Anterior cingulate cortex (tissue), 58 donors: Measurements from ENCODE around the gene CASTOR2.
"Not testable (repeated sequence)": the region's sequence is repeated elsewhere in the genome, so short reads cannot be mapped to it uniquely, and the experiment has no call there.

Experiments used
- DNase-seq, 58 donors: peaks; one replicate each; lab custom pipeline; 2025; lab: John Stamatoyannopoulos, UW

The CASTOR2 gene

DNA sequence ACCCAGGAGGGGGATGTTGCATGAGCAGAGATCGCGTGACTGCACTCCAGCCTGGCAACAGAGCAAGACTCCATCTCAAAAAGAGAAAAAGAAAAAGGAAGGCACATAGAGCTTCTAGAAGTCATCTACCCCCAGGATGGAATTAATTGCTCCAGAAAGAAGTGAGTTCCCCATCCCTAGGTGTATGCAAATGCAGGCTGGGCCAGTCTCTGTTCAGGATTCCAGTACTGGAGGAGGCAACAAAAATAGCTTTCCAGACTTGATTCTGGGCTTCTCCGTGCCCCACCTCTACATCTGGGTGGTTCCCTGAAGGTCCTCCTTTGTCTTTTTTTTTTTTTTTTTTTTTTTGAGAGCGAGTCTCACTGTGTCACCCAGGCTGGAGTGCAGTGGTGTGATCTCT, 28.6 kb downstream of the CASTOR2 start:
- DNase-seq, result no peak

DNA sequence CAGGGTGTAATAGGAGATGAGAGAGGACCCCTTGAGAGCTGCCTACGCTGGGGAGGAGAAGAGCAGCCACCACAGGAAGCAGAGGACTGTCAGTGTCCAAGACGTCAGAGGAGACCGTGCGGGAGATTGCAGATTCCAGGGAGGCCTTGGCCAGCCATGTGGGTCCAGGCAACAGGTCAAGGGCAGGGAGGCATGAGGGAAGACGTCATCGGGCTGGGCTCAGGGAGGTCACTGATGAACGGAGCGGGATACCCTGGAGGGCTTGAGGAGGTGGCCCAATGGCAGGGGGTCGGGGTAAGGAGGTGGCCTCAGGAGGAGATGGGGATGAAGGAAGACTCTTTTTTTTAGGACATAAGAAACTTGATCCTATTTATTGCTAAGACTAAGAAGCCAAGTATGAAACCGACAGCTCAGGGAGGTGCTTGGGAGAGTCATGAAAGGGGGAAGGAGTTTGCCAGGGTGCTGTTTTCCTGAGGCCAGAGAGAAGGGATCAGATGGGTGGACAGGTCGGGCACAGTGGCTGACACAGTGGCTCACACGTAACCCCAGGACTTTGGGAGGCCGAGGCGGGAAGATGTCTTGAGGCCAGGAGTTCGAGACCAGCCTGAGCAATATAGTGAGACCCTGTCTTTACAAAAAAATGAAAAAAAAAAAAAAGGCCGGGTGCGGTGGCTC, 30.5 kb downstream of the CASTOR2 start:
- not testable (repeated sequence) for DNase-seq

DNA sequence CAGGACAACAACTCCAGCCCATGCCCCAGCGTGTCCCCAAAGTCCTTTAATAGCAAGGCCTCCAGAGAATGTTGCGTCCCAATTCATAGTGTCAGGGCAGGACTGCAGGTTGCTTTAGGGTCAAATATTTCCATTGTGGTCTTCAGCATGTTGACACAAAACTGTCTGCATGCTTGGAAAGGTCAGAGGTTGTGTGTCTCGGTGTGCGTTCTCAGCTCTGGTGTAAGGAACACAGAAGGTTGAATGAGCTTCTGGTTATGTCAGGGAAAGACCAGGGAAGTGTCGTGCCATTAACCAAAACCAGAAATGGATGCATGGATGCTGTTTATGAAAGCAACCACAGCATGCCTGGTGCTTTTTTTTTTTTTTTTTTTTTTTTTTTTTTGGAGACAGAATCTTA, 31.9 kb downstream of the CASTOR2 start:
- not testable (repeated sequence) for DNase-seq

DNA sequence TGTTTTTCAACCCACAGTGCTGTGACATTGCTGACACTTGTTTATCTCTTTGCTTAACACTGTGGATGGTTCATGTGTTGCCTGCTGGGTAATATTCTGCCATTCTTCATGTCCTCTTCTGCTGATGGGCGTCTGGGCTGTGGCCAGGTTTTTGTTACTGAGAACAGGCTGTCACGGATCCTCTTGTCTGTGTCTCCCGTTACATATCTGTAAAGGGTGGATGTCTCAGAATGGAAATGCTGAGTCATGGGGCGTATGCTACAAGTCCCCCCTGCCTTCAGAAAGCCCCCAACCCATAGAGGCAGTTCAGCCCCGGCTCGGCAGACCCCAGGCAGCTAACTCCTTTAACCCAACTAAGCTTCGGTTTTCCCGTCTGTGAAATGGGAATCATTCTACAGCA, 33.3 kb downstream of the CASTOR2 start:
- peak in 4 of 58 donors; percentile 6 to 18 (median 12) for DNase-seq

- not testable (repeated sequence) for DNase-seq
Measured at GRCh38 chr7:75001356-75001755, 36.9 kb downstream of the CASTOR2 start.

DNA sequence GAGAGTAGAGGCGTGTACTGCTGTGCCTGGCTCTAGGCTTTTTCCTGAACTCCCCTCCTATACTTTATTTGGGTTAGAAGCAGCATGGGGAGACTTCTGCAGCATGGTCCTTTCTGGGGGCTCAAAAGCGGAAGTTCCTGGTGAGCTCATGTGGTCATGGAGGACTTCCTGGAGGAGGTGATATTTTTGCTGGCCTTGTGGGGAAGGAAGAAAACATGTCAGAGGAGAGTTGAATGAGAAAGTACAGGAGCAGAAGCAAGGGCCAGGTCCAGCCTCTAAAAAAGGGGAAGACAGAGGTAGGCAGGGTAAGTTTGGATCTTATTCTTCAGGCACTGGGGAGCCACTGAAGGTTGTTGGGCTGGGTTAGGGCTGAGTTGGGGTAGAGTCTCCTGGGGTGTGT, 45.5 kb downstream of the CASTOR2 start:
- no peak for DNase-seq

DNA sequence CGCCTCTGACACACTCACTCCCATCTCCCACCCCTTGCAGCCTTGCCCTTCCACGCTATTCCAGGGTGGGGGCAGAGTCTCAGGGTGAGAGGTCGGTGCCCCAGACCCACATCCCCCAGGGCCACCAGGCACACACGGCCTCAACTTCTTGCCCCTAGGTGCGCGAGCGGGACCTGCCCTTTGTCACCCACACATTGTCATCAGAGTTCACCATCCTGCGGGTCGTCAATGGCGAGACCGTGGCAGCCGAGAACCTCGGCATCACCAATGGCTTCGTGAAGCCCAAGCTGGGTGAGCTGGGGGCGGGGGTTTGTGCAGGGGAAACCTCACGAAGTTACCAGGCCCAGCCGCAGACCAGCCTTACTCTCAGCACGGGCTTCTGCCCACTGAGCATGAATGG, 53.3 kb downstream of the CASTOR2 start:
- DNase-seq, result no peak

DNA sequence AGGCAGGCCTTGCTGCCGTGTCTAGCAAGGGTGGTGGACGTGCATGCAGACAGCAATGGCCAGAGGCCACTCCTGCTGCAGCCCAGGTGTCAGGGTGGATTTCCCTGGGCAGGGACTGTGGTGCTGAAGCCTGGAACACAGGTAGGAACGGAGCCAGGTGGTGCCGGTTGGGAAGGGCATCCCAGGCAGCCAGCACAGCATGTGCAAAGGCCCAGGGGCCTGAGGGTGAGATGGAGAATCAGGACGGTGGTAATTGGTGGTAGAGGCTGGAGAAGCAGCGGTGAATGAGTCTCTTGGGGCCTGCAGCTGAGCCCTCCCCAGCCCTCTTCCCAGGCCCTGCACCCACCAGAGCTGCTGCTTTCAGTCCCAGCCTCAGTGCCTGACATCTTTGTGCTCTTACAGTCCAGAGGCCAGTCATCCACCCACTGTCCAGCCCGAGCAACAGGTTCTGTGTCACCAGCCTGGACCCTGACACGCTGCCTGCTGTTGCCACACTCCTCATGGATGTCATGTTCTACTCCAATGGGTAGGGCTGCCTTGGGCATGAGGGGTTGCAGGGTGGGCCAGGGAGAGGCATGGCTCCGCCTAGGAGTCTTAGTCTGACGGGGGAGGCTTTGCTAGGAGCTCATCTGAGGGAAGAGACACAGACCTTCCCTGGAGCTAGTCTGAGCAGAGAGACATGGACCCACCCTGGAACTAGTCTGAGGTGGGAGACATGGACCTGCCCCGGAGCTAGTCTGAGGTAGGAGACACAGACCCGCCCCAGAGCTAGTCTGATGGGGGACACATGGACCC, 54.3 kb downstream of the CASTOR2 start:
- no peak for DNase-seq

DNA sequence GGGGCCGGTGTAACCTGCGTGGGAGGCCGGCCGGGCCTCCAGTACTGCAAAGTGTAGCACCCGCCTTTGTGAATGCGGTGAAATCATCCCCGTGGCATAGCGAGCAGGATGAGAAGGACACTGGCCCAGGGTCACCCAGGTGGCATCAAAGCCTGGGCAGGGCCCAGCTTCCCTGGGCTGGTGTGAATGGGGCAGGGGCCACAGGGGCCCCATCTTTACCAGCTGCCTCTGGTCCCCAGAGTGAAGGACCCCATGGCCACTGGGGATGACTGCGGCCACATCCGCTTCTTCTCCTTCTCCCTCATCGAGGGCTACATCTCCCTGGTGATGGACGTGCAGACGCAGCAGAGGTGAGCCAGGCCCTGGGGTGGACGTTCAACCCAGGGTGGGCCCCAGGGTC, 55.3 kb downstream of the CASTOR2 start:
- DNase-seq, result no peak

DNA sequence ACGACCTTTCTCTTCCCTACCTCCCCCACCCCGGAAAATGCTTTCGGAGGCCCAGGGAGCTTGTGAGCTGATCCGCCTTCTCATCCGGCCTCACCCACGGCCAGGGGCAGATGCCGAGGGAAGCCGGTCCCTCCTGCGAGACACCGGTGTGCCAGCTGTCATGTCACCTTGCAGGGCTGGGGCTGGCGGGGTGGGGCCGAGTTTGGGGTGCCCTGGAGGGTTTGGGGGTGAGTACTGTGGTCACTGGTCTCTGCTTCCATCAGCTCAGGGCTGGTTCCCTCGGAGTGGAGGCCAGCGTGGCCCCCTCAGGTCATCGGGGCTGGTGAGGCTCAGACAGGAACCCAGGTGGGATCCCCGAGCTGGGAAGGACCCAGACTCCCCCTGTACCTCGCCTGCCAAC, 60.4 kb downstream of the CASTOR2 start:
- no peak for DNase-seq

GRCh38 chr7:75028299-75028698, 63.8 kb downstream of the CASTOR2 start:
- DNase-seq, result no peak

DNA sequence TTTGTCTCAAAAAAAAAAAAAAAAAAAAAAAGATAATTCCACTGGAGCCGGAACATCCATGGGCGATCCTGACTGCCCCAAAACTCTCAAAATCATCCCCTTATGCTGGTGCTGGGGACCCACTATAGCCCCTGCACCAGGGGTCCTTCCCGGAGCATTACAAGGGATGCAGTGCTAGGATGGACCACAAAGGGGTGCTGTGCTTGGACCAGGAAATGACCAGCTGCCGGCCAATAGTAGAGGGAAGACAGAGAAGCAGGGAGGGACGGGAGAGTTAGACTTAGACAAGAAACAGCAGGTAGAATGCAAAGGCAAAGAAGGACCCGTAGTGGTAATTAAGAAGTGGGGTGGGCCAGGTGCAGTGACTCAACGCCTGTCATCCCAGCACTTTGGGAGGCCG, 68.6 kb downstream of the CASTOR2 start:
- DNase-seq, result no peak

- DNase-seq, result no peak
Measured at GRCh38 chr7:75033826-75034225, 69.3 kb downstream of the CASTOR2 start.

DNA sequence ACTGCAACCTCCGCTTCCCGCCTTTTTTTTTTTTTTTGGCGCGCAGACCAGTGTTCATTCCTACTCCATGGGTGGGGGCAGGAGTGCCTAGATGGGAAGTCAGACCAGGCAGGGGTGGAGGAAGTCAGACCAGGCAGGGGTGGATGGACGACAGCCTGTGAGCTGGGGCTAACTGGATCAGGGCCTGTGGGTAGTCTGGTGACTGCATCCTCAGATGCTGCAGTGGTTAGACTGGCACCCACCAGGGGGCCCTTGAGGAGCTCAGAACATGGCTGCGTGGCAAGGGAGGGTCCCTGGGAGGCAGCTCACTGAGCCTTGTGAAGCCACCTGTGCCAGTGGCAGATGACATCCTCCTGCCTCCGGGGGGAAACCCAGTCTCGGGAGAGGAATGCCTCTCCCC, 74.0 kb downstream of the CASTOR2 start:
- DNase-seq, result no peak

- no peak for DNase-seq
Measured at GRCh38 chr7:75039166-75039565, 74.7 kb downstream of the CASTOR2 start.

DNA sequence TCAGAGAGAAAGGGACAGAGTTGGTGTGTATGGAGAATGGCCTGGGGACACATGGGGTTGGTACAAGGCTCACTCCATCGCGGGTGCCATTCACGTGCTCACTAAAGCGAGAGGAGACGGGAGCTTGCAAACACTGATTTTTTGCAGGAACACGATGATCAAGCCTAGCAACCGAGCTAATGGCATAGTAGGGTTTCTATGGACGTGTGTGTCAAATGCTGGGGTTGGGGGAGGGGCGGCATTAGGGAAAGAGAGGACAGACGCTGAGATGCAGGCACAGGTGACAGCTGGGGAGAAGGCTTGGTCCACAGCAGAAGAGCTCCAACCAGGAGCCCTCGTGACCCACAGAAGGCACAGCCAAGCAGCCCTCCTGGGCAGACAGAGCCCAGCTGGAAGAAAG, 75.2 kb downstream of the CASTOR2 start:
- no peak for DNase-seq

GRCh38 chr7:75040512-75040911, 76.0 kb downstream of the CASTOR2 start:
- DNase-seq, result no peak

DNA sequence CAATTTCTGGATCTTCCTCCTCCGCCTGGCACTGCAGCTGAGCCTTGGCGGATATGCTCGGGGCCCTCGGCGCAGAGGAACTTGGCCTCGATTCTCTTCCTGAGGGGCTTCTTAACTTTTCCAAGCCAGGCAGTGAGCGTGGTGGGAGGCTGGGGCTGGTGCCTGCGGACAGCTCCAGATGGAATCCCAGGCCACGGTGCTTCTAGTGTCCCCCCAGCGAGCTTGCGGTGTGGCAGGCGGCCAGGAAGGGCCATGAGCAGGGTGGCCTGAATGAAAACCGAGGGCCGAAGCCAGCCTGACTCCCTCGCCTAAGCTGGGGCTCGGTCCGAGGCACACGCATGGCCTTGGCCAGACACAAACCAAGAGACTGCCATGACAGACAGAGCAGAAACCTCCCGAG, 77.8 kb downstream of the CASTOR2 start:
- DNase-seq, result peak in 21 of 58 donors; percentile 2 to 49 (median 13)

DNA sequence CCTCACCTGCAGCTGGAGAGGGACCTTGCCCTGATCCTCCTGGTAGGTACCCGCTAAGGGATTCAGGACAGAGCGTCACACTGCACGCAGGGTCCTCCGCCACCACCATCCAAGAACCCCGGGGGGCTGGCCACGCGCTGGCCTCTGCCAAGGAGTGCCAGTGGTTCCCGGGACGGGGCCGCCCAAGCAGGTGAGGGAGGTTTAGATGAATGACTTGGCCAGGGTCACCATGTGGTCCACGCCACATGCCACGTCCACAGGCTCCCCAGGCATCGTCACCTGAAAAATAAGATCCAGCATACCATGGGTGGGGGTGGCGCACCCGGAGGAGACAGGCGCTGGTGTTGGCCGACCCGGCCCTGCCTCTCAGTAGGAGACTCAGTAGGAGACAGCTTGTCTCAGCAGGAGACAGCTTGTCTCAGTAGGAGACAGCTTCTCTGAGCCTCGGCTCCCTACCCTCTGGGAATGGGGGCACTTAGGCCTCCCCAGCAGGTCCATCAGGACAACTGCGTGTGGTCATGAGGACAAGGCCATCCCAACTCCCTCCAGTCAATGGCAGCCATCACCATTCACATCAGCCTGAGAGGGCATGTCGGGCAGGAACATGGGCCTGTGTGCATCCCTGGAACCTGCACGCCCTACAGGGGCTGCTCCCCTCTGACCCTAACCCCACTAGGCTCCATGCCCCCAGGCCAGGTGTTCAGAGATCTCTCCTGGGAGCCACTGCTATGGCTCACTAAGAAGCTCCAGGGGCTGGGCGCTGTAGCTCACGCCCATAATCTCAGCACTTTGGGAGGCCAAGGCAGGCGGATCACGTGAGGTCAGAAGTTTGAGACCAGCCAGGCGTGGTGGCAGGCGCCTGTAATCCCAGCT, 78.6 kb downstream of the CASTOR2 start:
- no peak for DNase-seq

DNA sequence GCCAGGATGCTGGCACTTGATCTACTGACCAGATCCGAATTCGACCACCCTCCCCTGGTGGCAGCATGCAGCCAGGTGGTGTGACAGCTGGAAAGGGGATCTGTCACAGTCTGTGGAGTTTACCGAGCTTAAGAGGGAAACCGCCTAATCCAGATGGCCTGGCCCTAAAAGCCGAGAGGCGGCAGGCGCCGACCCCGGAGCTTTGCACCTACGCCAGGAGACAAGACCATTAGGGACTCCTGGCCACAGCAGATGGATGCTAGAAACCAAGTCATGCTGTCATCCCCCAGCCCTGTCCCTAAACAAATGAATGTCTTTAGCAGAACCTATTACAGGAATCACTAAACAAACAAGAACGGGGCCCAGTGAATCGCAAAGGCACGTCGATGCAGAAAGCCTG, 81.4 kb downstream of the CASTOR2 start:
- DNase-seq, result no peak
